Peyer's patch (tissue), 4 donors: ENCODE results near the gene PIP5KL1. TPM values are rescaled to one million over a fixed set of nuclear protein-coding genes. Genes with fewer than 3 reads are reported as not detected.

ENCODE experiments used
- DNase-seq, 3 donors: peaks; one replicate each; pipeline ENCODE4 v3.0.0-alpha.2; 2017 to 2019
- H3K27ac ChIP-seq, 4 donors: fragments of 200-600 bp; sonication (generic); one replicate each; pipeline ENCODE4 v1.5.1; 2016 to 2019
- H3K27me3 ChIP-seq, 2 donors: fragments of 200-600 bp; sonication (generic); one replicate each; pipeline ENCODE4 v1.5.1; 2019
- H3K36me3 ChIP-seq, 3 donors: fragments of 200-600 bp; sonication (generic); one replicate each; pipeline ENCODE4 v1.5.1; 2016 to 2019
- H3K4me1 ChIP-seq, 4 donors: fragments of 200-600 bp; sonication (generic); one replicate each; pipeline ENCODE4 v1.5.1; 2016 to 2019
- H3K4me3 ChIP-seq, 4 donors: fragments of 200-600 bp; sonication (generic); 1 replicate in 3 of 4; 2 replicates in 1 of 4; pipeline ENCODE4 v1.5.1; 2016 to 2019; ENCODE audit warnings: mild to moderate bottlenecking in 1 of 4
- H3K9me3 ChIP-seq, 4 donors: fragments of 200-600 bp; sonication (generic); one replicate each; pipeline ENCODE4 v1.5.1; 2016 to 2019; ENCODE audit warnings: mild to moderate bottlenecking in 1 of 4
- CTCF ChIP-seq, 6 experiments: fragments of 450-650 bp in 4 of 6; fragments of 200-600 bp in 2 of 6; sonication (generic) in 1 of 6; IDR thresholded peaks; one replicate each; pipeline ENCODE4 v1.5.1; 2017 to 2019; ENCODE audit warnings: antibody characterized with exemption in 6 of 6, mild to moderate bottlenecking in 3 of 6, moderate library complexity in 1 of 6
- POLR2A ChIP-seq, 2 donors: fragments of 450-650 bp; IDR thresholded peaks; one replicate each; pipeline ENCODE4 v1.5.1; 2017; ENCODE audit warnings: antibody characterized with exemption in 2 of 2, mild to moderate bottlenecking in 2 of 2, moderate library complexity in 2 of 2
- total RNA-seq, 4 donors: library from RNA; depleted of rRNA; stranded (reverse); fragments of >200 nt; gene quantifications; one replicate each; pipeline ENCODE4 v1.1.0, GENCODE V29; 2016

PIP5KL1 gene
- total RNA-seq, 4 donors from 2014 or later: 2.5 TPM; not detected in 3

GRCh38 chr9:127971357-127972235, 41.0 kb upstream of the PIP5KL1 start:
- Histone ChIP-seq H3K9me3 (no peaks in the 10 kb centered on the region), H3K27me3 (no peaks in the 10 kb centered on the region), H3K4me1 (peaks cover 27 to 100% (median 82%) of the 10 kb centered on the region in 4 donors), H3K27ac (peak overlapping the region; percentile 95 to 99 (median 96)), H3K4me3 (peak overlapping the region; percentile 0 to 97 (median 23)), H3K36me3 (no peaks in the 10 kb centered on the region)
- DNase-seq: peak in 2 of 3 donors; percentile 49 to 61
- TF ChIP-seq POLR2A (IDR thresholded peaks at IDR 0.05): no peak
- TF ChIP-seq CTCF (IDR thresholded peaks at IDR 0.05): no peak

- Histone ChIP-seq H3K27me3 (no peaks in the 10 kb centered on the region), H3K4me3 (peak overlapping the region; percentile 8 to 97 (median 24)), H3K27ac (peak overlapping the region; percentile 95 to 99 (median 96)), H3K9me3 (no peaks in the 10 kb centered on the region), H3K4me1 (peaks cover 27 to 100% (median 86%) of the 10 kb centered on the region in 4 donors), H3K36me3 (no peaks in the 10 kb centered on the region)
- TF ChIP-seq POLR2A (IDR thresholded peaks at IDR 0.05) (no peak), CTCF (IDR thresholded peaks at IDR 0.05) (no peak)
- DNase-seq: peak; percentile 53 to 90 (median 88)
Measured at GRCh38 chr9:127970401-127971313, 40.1 kb upstream of the PIP5KL1 start.

DNA sequence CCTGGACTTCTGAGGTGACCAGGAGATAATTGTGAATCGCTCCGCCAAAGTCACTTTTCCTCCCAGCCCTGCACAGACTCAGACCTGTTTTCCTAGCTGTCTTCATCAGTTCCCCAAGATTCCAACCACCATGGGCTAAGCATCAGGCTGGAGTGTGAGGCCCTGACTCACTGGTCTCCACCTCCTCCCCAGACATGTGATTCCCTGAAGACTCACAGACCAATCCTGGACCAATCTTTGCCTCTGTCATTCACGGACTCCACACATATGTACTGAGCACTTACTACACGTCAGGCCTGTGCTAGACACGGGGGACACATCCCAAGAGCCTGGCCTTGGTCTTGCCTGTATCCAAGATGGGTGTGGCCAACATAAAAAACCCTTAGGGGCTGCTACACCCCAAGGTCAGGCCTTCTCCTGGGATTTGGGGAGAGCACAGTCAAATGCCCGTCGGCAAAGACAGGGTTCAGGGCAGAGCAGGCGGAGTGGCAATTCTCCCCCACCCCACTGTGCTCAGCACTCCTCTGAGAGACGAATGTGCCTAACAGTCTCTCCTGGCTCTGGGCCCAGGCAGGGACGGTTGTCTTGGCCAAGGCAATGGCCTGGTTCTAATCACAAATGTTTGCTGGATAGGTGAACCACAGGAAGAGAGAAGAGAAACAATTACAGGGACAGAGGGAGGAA, 38.3 kb upstream of the PIP5KL1 start:
- Histone ChIP-seq H3K4me1 (peaks cover 24 to 98% (median 85%) of the 10 kb centered on the region in 4 donors), H3K4me3 (peak overlapping the region in 1 of 4 donors; percentile 38), H3K9me3 (no peaks in the 10 kb centered on the region), H3K27ac (peak overlapping the region; percentile 95 to 99 (median 96)), H3K36me3 (no peaks in the 10 kb centered on the region), H3K27me3 (no peaks in the 10 kb centered on the region)
- peak in 1 of 2 donors; percentile 41 for TF ChIP-seq POLR2A (IDR thresholded peaks at IDR 0.05)
- no peak for TF ChIP-seq CTCF (IDR thresholded peaks at IDR 0.05)
- peak in 1 of 3 donors; percentile 60 for DNase-seq

DNA sequence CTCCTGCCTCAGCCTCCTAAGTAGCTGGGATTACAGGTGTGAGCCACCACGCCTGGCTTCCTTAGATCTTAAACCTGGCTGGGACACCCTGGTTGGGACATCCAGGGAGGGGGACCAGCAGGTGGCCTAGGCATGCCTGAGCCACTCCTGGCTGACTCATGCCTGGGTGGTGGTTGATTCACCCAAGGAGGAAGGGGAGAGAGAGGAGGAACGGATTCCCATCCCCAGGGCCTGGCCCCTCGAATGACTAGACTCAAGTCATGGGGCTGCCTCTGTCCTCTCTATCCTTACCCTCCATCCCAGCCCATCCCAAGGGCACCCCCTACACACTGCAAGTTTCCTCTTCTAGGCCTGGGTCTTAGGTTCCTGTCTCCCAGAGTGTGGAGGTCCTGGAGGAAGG, 37.5 kb upstream of the PIP5KL1 start:
- TF ChIP-seq POLR2A (IDR thresholded peaks at IDR 0.05) (peak in 1 of 2 donors; percentile 52), CTCF (IDR thresholded peaks at IDR 0.05) (peak in 3 of 6 experiments; percentile 38 to 44 (median 39))

More for the DNA sequence above, 37.5 kb upstream of the PIP5KL1 start:
- H3K9me3 ChIP-seq: no peaks in the 10 kb centered on the region
- H3K4me3 ChIP-seq: no peak overlapping the region
- peak overlapping the region; percentile 95 to 99 (median 96) for H3K27ac ChIP-seq
- no peaks in the 10 kb centered on the region for H3K36me3 ChIP-seq
- no peaks in the 10 kb centered on the region for H3K27me3 ChIP-seq
- DNase-seq: peak in 2 of 3 donors; percentile 84 to 92
- peaks cover 23 to 98% (median 82%) of the 10 kb centered on the region in 4 donors for H3K4me1 ChIP-seq
